ENCODE results near the gene BDKRB1.

The BDKRB1 gene

GRCh38 chr14:96284008-96284407 is 28.0 kb downstream of the BDKRB1 start:
- DNase-seq = no peak

DNA sequence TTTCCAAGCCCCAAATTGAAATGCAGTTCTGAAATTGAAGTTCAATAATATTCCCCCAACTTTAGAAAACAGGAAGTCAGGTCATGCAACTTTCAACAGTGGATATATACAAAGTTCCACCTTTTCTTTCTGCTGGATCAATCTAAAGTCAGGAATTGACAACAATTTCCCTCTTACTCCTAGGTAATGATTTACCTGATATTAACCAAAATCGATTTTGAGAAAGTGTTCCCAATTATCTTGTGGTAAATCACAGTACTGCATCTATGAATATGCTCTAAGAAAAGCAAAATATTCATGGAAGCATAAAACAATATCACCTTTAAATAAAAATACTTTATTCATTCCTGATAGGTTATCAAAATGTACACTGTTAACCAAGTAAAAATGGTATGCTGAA is 28.4 kb downstream of the BDKRB1 start:
- DNase-seq = no peak

- DNase-seq = no peak
Measured at GRCh38 chr14:96285667-96286066, 29.7 kb downstream of the BDKRB1 start.

- no peak for DNase-seq
Measured at GRCh38 chr14:96286251-96286650, 30.2 kb downstream of the BDKRB1 start.

DNA sequence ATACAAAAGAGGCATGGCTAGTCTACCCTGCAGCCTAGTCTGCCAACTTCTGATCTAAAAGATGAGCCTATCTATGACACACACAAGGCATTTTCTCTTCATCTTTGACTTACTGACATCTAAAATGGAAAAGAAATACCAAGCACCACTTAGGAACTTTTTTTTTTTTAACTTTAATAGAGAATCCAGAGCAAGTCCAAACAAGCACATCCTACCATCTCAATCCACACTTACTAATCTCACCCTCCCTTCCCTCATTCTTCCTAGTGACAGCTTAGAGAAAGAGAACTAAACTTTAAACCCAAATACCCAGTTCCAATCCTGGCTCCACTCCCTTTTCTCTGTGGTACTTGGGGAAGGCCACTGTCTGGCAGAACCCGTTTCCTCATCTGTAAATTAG is 31.8 kb downstream of the BDKRB1 start:
- DNase-seq = no peak

GRCh38 chr14:96294246-96294645 is 38.2 kb downstream of the BDKRB1 start:
- no peak for DNase-seq

- no peak for DNase-seq
Measured at GRCh38 chr14:96297000-96297399, 41.0 kb downstream of the BDKRB1 start.

DNA sequence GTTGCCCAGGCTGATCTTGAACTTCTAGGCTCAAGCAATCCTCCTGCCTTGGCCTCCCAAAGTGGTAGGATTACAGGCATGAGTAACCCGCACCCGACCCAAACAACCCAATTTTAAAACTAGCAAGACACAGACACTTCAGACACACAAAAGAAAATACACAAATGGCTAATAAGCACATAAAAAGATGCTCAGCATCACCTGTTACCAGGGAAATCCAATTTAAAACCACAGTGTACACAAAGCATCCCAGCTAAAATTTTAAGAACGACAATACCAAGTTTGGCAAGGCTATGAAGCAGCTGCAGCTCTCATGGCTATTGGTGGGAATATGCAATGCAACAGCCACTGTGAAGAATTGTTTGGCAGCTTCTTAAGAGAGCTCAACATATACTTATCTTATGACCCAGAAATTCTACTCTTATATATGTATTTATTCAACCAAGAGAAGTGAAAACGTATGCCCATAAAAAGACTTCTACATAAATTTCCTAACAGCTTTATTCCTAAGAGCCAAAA is 42.0 kb downstream of the BDKRB1 start:
- no peak for DNase-seq

GRCh38 chr14:96299441-96299840 is 43.4 kb downstream of the BDKRB1 start:
- no peak for DNase-seq

DNA sequence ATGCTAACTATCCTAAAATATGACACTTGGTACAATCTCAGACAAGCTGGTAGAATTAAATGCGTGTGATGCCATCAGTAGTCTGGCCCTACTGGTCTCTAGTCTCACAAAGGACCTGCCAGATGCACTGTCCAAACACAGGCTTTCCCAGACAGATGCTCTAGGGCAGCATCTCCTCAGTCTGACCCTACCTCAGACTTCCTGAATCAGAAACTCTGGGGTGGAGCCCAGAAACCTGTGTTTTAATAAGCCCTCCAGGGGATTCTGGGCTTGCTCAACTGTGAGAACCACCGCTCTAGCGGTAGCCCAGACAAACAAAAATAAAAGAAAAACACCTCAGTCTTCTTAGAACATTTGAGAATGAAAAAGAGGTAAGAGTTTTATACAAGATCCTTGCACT is 48.0 kb downstream of the BDKRB1 start:
- DNase-seq = no peak

- DNase-seq = no peak
Measured at GRCh38 chr14:96304956-96305355, 48.9 kb downstream of the BDKRB1 start.

- DNase-seq = no peak
Measured at GRCh38 chr14:96307434-96307833, 51.4 kb downstream of the BDKRB1 start.

DNA sequence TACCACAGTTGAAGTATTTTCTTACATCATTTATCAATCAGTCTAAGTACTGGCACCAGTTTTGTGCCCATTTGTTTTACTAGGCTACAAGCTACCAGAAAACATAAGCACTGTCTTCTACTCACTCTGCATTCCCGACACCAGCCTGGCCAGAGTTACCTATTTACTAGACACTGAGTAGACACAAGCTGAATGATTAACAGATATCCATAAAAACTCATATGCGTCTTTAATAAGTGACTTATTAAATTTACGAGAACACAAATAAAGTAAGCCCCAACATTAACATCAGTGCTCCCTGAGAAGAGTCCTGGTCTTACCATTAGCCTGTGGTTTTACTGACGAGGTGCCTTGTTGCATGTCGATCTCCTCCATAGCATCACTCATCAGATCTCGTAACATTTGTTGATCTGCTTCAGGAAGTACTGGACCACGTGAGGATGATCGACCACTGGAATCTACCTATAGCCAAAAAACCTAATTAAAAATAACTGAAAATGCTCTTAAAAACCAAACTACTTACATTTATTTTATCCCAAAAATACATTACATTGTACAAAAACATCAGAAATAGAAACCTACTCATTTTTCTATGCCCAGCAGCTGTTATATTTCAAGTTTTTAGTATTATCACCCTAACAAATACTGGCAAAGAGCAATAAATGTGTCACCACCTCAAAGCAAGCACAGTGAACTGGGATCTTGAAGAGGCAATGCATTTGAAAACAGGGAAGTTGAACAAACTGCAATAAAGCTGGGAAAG is 53.3 kb downstream of the BDKRB1 start:
- DNase-seq = no peak

- DNase-seq = no peak
Measured at GRCh38 chr14:96309896-96310330, 53.9 kb downstream of the BDKRB1 start.

GRCh38 chr14:96310906-96311305 is 54.9 kb downstream of the BDKRB1 start:
- no peak for DNase-seq
